Spleen (tissue), 11 donors: ENCODE results near the gene ACAN. TPM values are rescaled to one million over a fixed set of nuclear protein-coding genes. Genes with fewer than 3 reads are reported as not detected.

Source experiments
- DNase-seq: peaks from one replicate; pipeline ENCODE4 v3.0.0-alpha.2; 2020
- H3K27ac ChIP-seq, 8 donors: fragments of 200-600 bp; sonication (generic) in 7 of 8; 1 replicate in 4 of 8; 2 replicates in 4 of 8; pipeline versions ENCODE4 v1.5.0 to v1.8.0; 2016 to 2021; ENCODE audit warnings: inconsistent platforms in 4 of 8, mild to moderate bottlenecking in 4 of 8, moderate library complexity in 1 of 8
- H3K27me3 ChIP-seq, 7 donors: fragments of 200-600 bp; sonication (generic) in 6 of 7; replicated peaks in 1 of 7; 1 replicate in 4 of 7; 2 replicates in 3 of 7; pipeline versions ENCODE4 v1.5.0 to v1.8.0; 2016 to 2021; ENCODE audit warnings: inconsistent platforms in 3 of 7, mild to moderate bottlenecking in 1 of 7
- H3K36me3 ChIP-seq, 6 donors: fragments of 200-600 bp; sonication (generic) in 5 of 6; 1 replicate in 4 of 6; 2 replicates in 2 of 6; pipeline versions ENCODE4 v1.5.0 to v1.8.0; 2016 to 2021; ENCODE audit warnings: inconsistent platforms in 2 of 6
- H3K4me1 ChIP-seq, 6 donors: fragments of 200-600 bp; sonication (generic) in 5 of 6; 1 replicate in 3 of 6; 2 replicates in 3 of 6; pipeline versions ENCODE4 v1.5.0 to v1.8.0; 2016 to 2021; ENCODE audit warnings: inconsistent platforms in 3 of 6
- H3K4me3 ChIP-seq, 8 donors: fragments of 200-600 bp; sonication (generic) in 7 of 8; 1 replicate in 4 of 8; 2 replicates in 4 of 8; pipeline versions ENCODE4 v1.5.0 to v1.8.0; 2016 to 2021; ENCODE audit warnings: inconsistent platforms in 4 of 8, mild to moderate bottlenecking in 4 of 8, moderate library complexity in 2 of 8
- H3K9me3 ChIP-seq, 8 donors: fragments of 200-600 bp; sonication (generic) in 7 of 8; 1 replicate in 4 of 8; 2 replicates in 4 of 8; pipeline versions ENCODE4 v1.5.0 to v1.8.0; 2016 to 2021; ENCODE audit warnings: inconsistent platforms in 4 of 8
- POLR2A ChIP-seq, 3 donors: fragments of 450-650 bp; IDR thresholded peaks; one replicate each; pipeline ENCODE4 v1.5.1; 2017; ENCODE audit warnings: antibody characterized with exemption in 3 of 3, mild to moderate bottlenecking in 1 of 3
- POLR2AphosphoS5 ChIP-seq, 3 donors: sonication (generic); formaldehyde crosslinking; IDR thresholded peaks; one replicate each; pipeline ENCODE4 v1.5.1; 2017; ENCODE audit warnings: antibody characterized with exemption in 3 of 3
- WGBS, 5 donors: extraction: QIAGEN DNeasy Blood & Tissue Kit in 3 of 5; methylation state at CpG; one replicate each; pipeline versions ENCODE4 v1.1.5 to v1.1.7; 2013 to 2018; 5-methylcytosine and 5-hydroxymethylcytosine counted together
- intact Hi-C: fragments of 100-400 bp; cut with DNase I; formaldehyde crosslinking; loops from one replicate; pipeline ENCODE4 v1.15.0; 2023; ENCODE audit warnings: low total_unique reads
- polyA plus RNA-seq, 3 donors: library from polyadenylated mRNA; stranded (reverse); fragments of 200-250 nt; gene quantifications; one replicate each; pipeline ENCODE4 v1.2.1, GENCODE V29; 2013
- total RNA-seq, 7 donors: library from RNA; depleted of rRNA in 3 of 7; stranded (reverse); fragments of >200 nt in 3 of 7; fragmentation: NEBNext Ultra II Directional in 4 of 7; extraction: Animal tissue kit (Norgen Biotek cat#: 25700) in 4 of 7; gene quantifications; one replicate each; pipeline versions ENCODE4 v1.1.0 to v1.2.1, GENCODE V29; 2016 to 2021
- TF ChIP-seq, protein P1 (sequence below), 11 experiments: fragments of 200-600 bp in 7 of 11; fragments of 450-650 bp in 4 of 11; sonication (generic) in 4 of 11; IDR thresholded peaks in 8 of 11; conservative IDR thresholded peaks in 3 of 11; 1 replicate in 7 of 11; 2 replicates in 4 of 11; pipeline versions ENCODE4 v1.4.0 to v1.8.0; 2016 to 2021; ENCODE audit warnings: antibody characterized with exemption in 11 of 11, inconsistent platforms in 4 of 11, mild to moderate bottlenecking in 1 of 11
- donor health status: healthy with polysubstance abuse.
- donor health status: DM: no; HTN: no; CAD: no; lungs with moderate emphysema.
- donor health status: DM: no; HTN: no; CAD: no.
- donor health status: Bipolar disorder and iron deficiency.
- donor health status: healthy.
- donor health status: DM: no; HTN: no; CAD: no.
- donor health status: DM: yes; HTN: yes; CAD: no.

Gene ACAN
- total and polyA plus RNA-seq, 10 donors, result 0.09 to 2.1 (median 0.87) TPM

DNA sequence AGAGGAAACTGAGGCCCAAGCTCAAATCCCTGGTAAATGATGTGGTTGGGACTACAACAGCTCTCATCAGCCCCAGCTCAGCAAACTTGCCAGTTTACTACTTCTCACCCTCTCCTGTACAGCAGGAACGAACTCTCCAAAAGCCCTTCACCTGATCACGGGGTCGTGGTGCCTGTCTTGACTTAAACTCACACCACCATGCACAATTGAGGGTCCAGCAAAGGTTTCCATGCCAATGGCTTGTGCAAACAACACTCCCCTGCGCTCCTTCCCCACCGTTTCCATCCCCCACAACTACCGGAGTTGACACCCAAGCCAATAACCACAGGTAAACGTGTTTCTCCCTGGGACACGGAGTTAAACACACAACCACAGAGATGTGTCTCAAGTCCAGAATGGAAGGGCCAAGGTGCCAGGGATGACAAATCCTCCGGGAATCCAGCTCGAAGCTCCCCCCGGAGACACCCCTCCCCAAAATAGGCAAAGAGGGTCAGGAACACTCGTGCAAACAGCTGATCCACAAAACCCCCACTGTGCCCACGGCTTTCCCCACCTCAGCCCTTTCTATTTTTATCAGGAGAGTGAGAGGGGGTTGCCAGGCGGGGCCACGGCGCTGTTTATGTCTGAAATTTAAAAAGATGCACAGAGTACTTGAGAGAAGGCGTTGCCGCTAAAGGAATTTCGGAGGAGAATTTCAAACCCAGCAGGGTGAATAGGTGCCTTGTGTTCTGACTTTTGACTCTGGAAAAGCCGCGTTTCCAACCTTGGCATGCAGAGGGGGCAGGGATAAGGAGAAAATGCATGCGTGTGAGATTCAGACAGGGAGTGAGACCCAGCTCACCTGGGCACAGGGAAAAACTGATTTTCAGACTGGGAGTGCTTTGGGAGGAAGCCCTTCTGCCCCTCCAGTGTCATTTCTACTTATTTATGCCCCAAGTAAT, 10.6 kb upstream of the ACAN start:
- Histone ChIP-seq H3K36me3 (no peaks in the 10 kb centered on the region), H3K27ac (no peak overlapping the region), H3K9me3 (no peaks in the 10 kb centered on the region), H3K4me1 (no peaks in the 10 kb centered on the region), H3K4me3 (no peak overlapping the region), H3K27me3 (peaks cover 0 to 66% (median 4%) of the 10 kb centered on the region in 7 donors)
- TF ChIP-seq, protein P1, sequence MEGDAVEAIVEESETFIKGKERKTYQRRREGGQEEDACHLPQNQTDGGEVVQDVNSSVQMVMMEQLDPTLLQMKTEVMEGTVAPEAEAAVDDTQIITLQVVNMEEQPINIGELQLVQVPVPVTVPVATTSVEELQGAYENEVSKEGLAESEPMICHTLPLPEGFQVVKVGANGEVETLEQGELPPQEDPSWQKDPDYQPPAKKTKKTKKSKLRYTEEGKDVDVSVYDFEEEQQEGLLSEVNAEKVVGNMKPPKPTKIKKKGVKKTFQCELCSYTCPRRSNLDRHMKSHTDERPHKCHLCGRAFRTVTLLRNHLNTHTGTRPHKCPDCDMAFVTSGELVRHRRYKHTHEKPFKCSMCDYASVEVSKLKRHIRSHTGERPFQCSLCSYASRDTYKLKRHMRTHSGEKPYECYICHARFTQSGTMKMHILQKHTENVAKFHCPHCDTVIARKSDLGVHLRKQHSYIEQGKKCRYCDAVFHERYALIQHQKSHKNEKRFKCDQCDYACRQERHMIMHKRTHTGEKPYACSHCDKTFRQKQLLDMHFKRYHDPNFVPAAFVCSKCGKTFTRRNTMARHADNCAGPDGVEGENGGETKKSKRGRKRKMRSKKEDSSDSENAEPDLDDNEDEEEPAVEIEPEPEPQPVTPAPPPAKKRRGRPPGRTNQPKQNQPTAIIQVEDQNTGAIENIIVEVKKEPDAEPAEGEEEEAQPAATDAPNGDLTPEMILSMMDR (IDR thresholded peaks at IDR 0.05 in 8 of 11, conservative IDR thresholded peaks at IDR 0.05 in 3 of 11), result no peak
- TF ChIP-seq POLR2A (IDR thresholded peaks at IDR 0.05), result no peak
- no peak for TF ChIP-seq POLR2AphosphoS5 (IDR thresholded peaks at IDR 0.05)
- no peak for DNase-seq
- WGBS, 5 donors, result 34 to 41% (median 37%) methylated on average over 21 to 22 of the region's 22 CpGs
- intact Hi-C loops, result no loop called here

DNA sequence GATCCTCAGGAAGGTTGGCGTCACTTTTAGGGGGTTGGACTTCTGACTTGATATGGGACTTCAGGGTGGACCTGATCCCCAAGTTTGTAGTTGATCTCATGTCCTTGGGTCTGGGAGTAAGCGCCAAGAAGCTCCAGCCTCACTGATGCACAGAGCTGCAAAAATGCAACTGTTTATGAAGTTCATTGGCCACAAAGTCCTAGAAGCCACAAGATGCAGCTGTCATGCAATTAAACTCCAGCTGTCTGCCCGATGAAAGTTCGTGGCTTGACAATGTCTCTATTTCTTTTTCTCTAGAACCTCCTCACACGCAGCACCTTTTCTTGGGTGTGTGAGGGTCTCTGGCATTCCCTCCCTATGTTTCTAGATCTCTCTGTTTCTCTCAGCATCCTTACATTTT, 9.2 kb upstream of the ACAN start:
- peaks cover 0 to 77% (median 4%) of the 10 kb centered on the region in 7 donors for H3K27me3 ChIP-seq
- H3K4me3 ChIP-seq, result no peak overlapping the region
- WGBS, 5 donors, result 79 to 84% (median 84%) methylated on average over 5 of the region's 5 CpGs
- no peaks in the 10 kb centered on the region for H3K4me1 ChIP-seq
- no peak overlapping the region for H3K27ac ChIP-seq
- H3K36me3 ChIP-seq, result no peaks in the 10 kb centered on the region
- intact Hi-C loops, result no loop called here
- no peaks in the 10 kb centered on the region for H3K9me3 ChIP-seq
- TF ChIP-seq POLR2A (IDR thresholded peaks at IDR 0.05), result no peak
- TF ChIP-seq, protein P1 (IDR thresholded peaks at IDR 0.05 in 8 of 11, conservative IDR thresholded peaks at IDR 0.05 in 3 of 11), result no peak
- TF ChIP-seq POLR2AphosphoS5 (IDR thresholded peaks at IDR 0.05), result no peak
- no peak for DNase-seq

DNA sequence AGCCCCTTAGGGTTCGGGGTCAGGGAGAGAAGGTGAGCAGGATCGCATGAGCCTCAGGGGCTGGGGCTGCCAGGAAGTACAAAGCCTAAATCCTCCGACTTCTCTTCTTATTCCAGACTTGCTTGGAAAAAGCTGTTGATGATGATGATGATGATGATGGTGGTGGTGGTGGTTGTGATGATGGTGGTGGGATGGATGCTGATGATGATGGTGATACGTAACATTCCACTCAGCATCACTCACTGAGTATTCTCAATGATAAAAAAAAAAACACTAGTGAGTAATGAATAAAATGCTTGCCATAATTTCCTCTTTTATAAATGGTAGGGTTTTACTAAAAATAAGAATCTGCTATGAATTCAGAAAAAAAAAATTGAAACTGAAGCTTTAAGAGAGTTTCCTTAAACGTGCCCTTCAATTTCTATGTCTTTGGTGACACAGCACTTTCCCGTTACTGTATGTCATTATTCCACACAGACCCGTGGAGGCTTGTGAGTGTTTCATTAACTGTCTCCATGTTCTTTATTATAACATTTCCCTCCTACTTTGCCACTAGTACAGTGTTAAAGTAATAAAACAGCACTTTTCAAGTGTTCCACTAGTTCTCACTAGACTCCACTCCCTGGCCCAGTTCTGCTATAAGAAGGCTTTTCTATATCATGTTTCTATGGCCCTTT, 5.4 kb upstream of the ACAN start:
- 62 to 63% (median 62%) methylated on average over 7 of the region's 7 CpGs for WGBS, 5 donors
- no peaks in the 10 kb centered on the region for H3K9me3 ChIP-seq
- intact Hi-C loops, result no loop called here
- H3K4me3 ChIP-seq, result no peak overlapping the region
- no peaks in the 10 kb centered on the region for H3K36me3 ChIP-seq
- TF ChIP-seq POLR2AphosphoS5 (IDR thresholded peaks at IDR 0.05), result no peak
- no peak for DNase-seq
- peaks cover 0 to 92% (median 15%) of the 10 kb centered on the region in 7 donors for H3K27me3 ChIP-seq
- peaks cover 0 to 8% (median 2%) of the 10 kb centered on the region in 6 donors for H3K4me1 ChIP-seq
- no peak overlapping the region for H3K27ac ChIP-seq

DNA sequence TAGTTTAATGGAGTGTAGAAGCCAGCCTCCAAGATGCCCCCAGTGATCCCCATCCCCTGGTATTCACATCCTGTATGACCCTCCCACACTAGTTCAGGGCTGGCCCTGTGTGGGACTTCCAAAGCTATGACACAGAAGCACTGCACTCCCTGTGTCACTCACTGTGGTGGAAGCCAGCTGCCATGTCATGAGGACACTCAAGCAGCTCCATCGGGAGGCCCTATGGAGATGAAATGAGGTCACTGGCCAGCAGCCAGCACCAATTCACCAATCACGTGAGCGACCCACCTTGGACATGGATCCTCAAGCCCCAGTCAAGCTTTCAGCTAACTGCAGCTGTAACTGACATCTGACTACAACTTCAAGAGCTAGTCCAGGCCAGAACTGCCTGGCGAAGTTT, 3.9 kb upstream of the ACAN start:
- intact Hi-C loops, result no loop called here
- Histone ChIP-seq H3K27me3 (peaks cover 8 to 92% (median 27%) of the 10 kb centered on the region in 7 donors), H3K4me1 (peaks cover 0 to 21% (median 11%) of the 10 kb centered on the region in 6 donors), H3K9me3 (no peaks in the 10 kb centered on the region), H3K4me3 (no peak overlapping the region), H3K36me3 (no peaks in the 10 kb centered on the region), H3K27ac (no peak overlapping the region)
- no peak for DNase-seq
- 81 to 87% (median 86%) methylated on average over 4 of the region's 4 CpGs for WGBS, 5 donors
- TF ChIP-seq POLR2AphosphoS5 (IDR thresholded peaks at IDR 0.05) (no peak), POLR2A (IDR thresholded peaks at IDR 0.05) (no peak)
- TF ChIP-seq, protein P1 (IDR thresholded peaks at IDR 0.05 in 8 of 11, conservative IDR thresholded peaks at IDR 0.05 in 3 of 11), result no peak
